CD4-positive, alpha-beta memory T cell (primary cell): ENCODE measurements around the gene SH3D21. TPM values are rescaled to one million over a fixed set of nuclear protein-coding genes. Genes with fewer than 3 reads are reported as not detected.

Experiments used
- polyA plus RNA-seq, 2 donors: library from polyadenylated mRNA; unstranded; fragments of 300-500 nt; fragmentation: Illumina TruSeq; gene quantifications; one replicate each; pipeline ENCODE4 v1.2.3, GENCODE V29; 2021
- total RNA-seq, 2 experiments: library from RNA; stranded (reverse); gene quantifications; one replicate each; pipeline ENCODE4 v1.2.3, GENCODE V29; 2021

Gene SH3D21
- total and polyA plus RNA-seq, 4 experiments from 2014 or later, result 3.2 to 3.3 TPM; not detected in 2

Other genes starting within 250 kb of the SH3D21 start
- not detected for gene TEKT2, start 222.3 kb upstream of the SH3D21 start, total RNA-seq
- gene TEKT2, start 222.3 kb upstream of the SH3D21 start, polyA plus RNA-seq, result not detected
- gene ADPRS, start 217.5 kb upstream of the SH3D21 start, total RNA-seq, result 10 to 100 TPM; 26.7 to 28.6 TPM
- gene ADPRS, start 217.5 kb upstream of the SH3D21 start, polyA plus RNA-seq, result 10 to 100 TPM; 25.7 to 31.5 TPM
- gene COL8A2, start 181.1 kb upstream of the SH3D21 start, total RNA-seq, result under 1 TPM; 0.25 to 0.26 TPM
- gene COL8A2, start 181.1 kb upstream of the SH3D21 start, polyA plus RNA-seq, result not detected
- 10 to 100 TPM; 51.8 to 56.4 TPM for gene TRAPPC3, start 156.9 kb upstream of the SH3D21 start, total RNA-seq
- 100 to 1,000 TPM; 107 to 190 TPM for gene TRAPPC3, start 156.9 kb upstream of the SH3D21 start, polyA plus RNA-seq
- 100 to 1,000 TPM; 221 to 222 TPM for gene MAP7D1, start 150.2 kb upstream of the SH3D21 start, total RNA-seq
- 10 to 100 TPM in 1 of 2 donors, 1 to 10 TPM in 1; 4.1 to 68.3 TPM for gene MAP7D1, start 150.2 kb upstream of the SH3D21 start, polyA plus RNA-seq
- 100 to 1,000 TPM; 127 to 130 TPM for gene THRAP3, start 81.9 kb upstream of the SH3D21 start, total RNA-seq
- 10 to 100 TPM; 58.5 to 98.6 TPM for gene THRAP3, start 81.9 kb upstream of the SH3D21 start, polyA plus RNA-seq
- 1 to 10 TPM; 6.3 to 7.3 TPM for gene EVA1B, start 17.3 kb downstream of the SH3D21 start, total RNA-seq
- 1 to 10 TPM; 5.2 to 8.1 TPM for gene EVA1B, start 17.3 kb downstream of the SH3D21 start, polyA plus RNA-seq
- gene STK40, start 79.6 kb downstream of the SH3D21 start, total RNA-seq, result 10 to 100 TPM; 52.2 to 57.4 TPM
- gene STK40, start 79.6 kb downstream of the SH3D21 start, polyA plus RNA-seq, result 10 to 100 TPM; 26.6 to 49.7 TPM
- gene LSM10, start 91.5 kb downstream of the SH3D21 start, total RNA-seq, result 10 to 100 TPM; 51.0 to 53.0 TPM
- 100 to 1,000 TPM; 112 to 187 TPM for gene LSM10, start 91.5 kb downstream of the SH3D21 start, polyA plus RNA-seq
- gene OSCP1, start 144.1 kb downstream of the SH3D21 start, total RNA-seq, result 1 to 10 TPM in 1 of 2 experiments, not detected in 1; 1.4 TPM
- 1 to 10 TPM in 1 of 2 donors, under 1 TPM in 1; 0.93 to 1.1 TPM for gene OSCP1, start 144.1 kb downstream of the SH3D21 start, polyA plus RNA-seq
- 10 to 100 TPM; 32.5 to 33.9 TPM for gene MRPS15, start 158.0 kb downstream of the SH3D21 start, total RNA-seq
- gene MRPS15, start 158.0 kb downstream of the SH3D21 start, polyA plus RNA-seq, result 10 to 100 TPM; 67.5 to 86.0 TPM
- gene CSF3R, start 176.5 kb downstream of the SH3D21 start, total RNA-seq, result under 1 TPM; 0.61 to 0.87 TPM
- gene CSF3R, start 176.5 kb downstream of the SH3D21 start, polyA plus RNA-seq, result not detected